Spinal cord (tissue), 10 donors: Measurements from ENCODE around the gene PDE3A. TPM values are rescaled to one million over a fixed set of nuclear protein-coding genes. Genes with fewer than 3 reads are reported as not detected.

ENCODE experiments used
- DNase-seq, 6 donors: peaks; one replicate each; pipeline versions ENCODE4 v3.0.0 to v3.0.0-alpha.2; 2013 to 2015; ENCODE audit warnings: low spot score in 6 of 6, low read depth in 4 of 6
- H3K27ac ChIP-seq: one replicate; pipeline ENCODE4 v1.5.1; 2013; ENCODE audit warnings: low read depth, low read length, control low read depth
- H3K27me3 ChIP-seq: one replicate; pipeline ENCODE4 v1.6.1; 2013; ENCODE audit warnings: low read length; ENCODE audit not compliant: control insufficient read depth, insufficient read depth
- H3K36me3 ChIP-seq: one replicate; pipeline ENCODE4 v1.6.1; 2013; ENCODE audit warnings: low read length; ENCODE audit not compliant: control insufficient read depth, insufficient read depth
- H3K4me1 ChIP-seq: one replicate; pipeline ENCODE4 v1.6.1; 2013; ENCODE audit warnings: low read length; ENCODE audit not compliant: control insufficient read depth, insufficient read depth
- H3K4me3 ChIP-seq: one replicate; pipeline ENCODE4 v1.5.1; 2013; ENCODE audit warnings: low read depth, low read length, control low read depth
- H3K9me3 ChIP-seq: one replicate; pipeline ENCODE4 v1.6.1; 2013; ENCODE audit warnings: low read length; ENCODE audit not compliant: control insufficient read depth, insufficient read depth
- WGBS: methylation state at CpG from one replicate; pipeline ENCODE4 v1.1.5; 2013; ENCODE audit warnings: missing lambda C conversion rate; ENCODE audit not compliant: insufficient coverage; 5-methylcytosine and 5-hydroxymethylcytosine counted together
- polyA plus RNA-seq, 2 donors: library from polyadenylated mRNA; unstranded; fragments of 120-200 nt; gene quantifications; one replicate each; pipeline ENCODE4 v1.2.1, GENCODE V29; 2013; ENCODE audit not compliant: insufficient read length in 2 of 2
- total RNA-seq, 2 donors: library from RNA; depleted of rRNA in 1 of 2; stranded (reverse); fragments of 120-200 nt in 1 of 2; fragments of >200 nt in 1 of 2; gene quantifications; one replicate each; pipeline versions ENCODE4 v1.2.3 to v1.2.4, GENCODE V29; 2013 to 2014
- donor health status: healthy.

PDE3A gene
- total and polyA plus RNA-seq, 4 donors, result 8.1 to 29.9 (median 14.0) TPM

DNA sequence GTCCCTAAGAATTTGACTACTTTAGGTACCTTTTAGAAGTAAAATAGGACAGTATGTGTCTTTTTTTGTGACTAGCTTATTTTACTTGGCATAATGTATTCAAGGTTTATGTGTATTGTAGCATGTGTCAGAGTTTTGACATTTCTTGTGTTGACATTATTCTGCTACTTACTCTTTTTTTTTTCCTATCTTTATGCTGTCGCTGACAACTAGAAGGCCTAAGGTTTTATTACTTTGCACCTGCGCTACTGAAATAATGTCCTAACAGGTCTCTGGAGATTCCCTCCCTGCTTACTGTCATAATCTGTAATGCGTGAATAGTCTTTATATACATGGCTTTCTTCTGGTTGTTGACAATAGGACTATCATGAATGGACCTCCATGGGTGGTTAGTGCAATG is 43.0 kb downstream of the PDE3A start:
- no peak for DNase-seq
- no peak overlapping the region for H3K4me3 ChIP-seq
- 80% methylated on average over 1 of the region's 3 CpGs for WGBS

DNA sequence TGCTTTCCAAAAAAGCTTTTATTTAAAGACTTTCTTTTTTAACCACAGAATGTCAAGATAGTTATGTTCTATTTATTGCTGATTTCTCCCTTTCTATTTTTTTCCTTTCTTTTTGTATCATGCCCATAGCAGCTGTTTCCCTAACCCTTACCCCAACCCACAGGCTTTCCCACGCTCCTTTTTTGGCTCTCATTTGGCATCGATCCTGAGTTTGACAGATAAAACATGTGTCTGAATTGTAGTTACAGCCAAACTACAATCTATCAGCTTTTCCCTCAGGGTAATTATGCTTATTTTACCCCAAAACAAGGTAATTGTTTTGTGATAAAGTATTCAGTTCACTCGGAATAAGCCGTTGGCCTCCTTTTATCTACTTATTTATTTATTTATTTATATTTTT is 46.7 kb downstream of the PDE3A start:
- peak in 3 of 6 donors; percentile 17 to 76 (median 73) for DNase-seq
- WGBS, result no CpG with 5 or more reads among the region's 4 CpGs
- Histone ChIP-seq H3K36me3 (no peaks in the 10 kb centered on the region), H3K27ac (no peak overlapping the region), H3K4me1 (no peaks in the 10 kb centered on the region), H3K27me3 (no peaks in the 10 kb centered on the region), H3K9me3 (no peaks in the 10 kb centered on the region), H3K4me3 (no peak overlapping the region)

More for the DNA sequence above, 43.0 kb downstream of the PDE3A start:
- H3K4me1 ChIP-seq, result no peaks in the 10 kb centered on the region
- H3K9me3 ChIP-seq, result no peaks in the 10 kb centered on the region
- H3K27me3 ChIP-seq, result no peaks in the 10 kb centered on the region
- H3K27ac ChIP-seq, result no peak overlapping the region
- no peaks in the 10 kb centered on the region for H3K36me3 ChIP-seq

DNA sequence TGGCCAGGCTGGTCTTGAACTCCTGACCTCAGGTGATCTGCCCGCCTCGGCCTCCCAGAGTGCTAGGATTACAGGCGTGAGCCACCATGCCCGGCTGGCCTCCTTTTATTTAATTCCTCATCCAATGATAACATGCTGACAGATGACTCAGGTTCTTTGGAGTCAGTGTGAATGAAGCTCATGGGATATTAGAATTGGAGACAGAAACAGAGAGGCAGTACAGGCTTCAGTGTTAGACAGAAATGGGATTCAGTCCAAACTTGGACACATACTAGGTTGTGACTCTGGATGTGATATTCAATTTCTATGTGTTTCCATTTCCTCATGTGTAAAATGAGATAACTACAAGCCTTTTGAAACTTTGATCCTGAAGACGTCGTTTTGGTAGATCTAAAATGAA is 47.3 kb downstream of the PDE3A start:
- Histone ChIP-seq H3K4me1 (no peaks in the 10 kb centered on the region), H3K4me3 (no peak overlapping the region), H3K27ac (no peak overlapping the region), H3K9me3 (no peaks in the 10 kb centered on the region), H3K36me3 (no peaks in the 10 kb centered on the region), H3K27me3 (no peaks in the 10 kb centered on the region)
- no peak for DNase-seq
- no CpG with 5 or more reads among the region's 6 CpGs for WGBS

DNA sequence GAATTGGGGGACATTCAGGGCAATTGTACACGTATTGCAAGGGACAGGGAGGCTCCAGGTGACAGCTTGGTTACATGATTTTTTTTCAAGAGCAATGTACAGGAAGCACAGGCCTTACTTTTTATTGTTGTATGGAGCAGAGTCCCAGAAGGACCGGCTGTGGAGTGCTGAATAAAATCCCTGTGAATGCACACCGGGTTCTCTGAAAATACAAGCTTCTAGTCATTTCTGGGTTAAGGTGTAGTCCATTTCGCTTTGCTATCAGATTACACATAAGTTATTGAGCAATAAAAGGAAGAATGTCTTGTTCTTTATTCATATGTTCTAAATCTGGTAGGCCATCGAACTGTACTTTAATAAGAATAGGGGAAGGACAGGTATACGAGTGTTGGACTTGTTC is 52.2 kb downstream of the PDE3A start:
- H3K27me3 ChIP-seq, result no peaks in the 10 kb centered on the region
- H3K9me3 ChIP-seq, result no peaks in the 10 kb centered on the region
- no peaks in the 10 kb centered on the region for H3K36me3 ChIP-seq
- H3K27ac ChIP-seq, result no peak overlapping the region
- 65% methylated on average over 3 of the region's 6 CpGs for WGBS
- no peak for DNase-seq
- no peak overlapping the region for H3K4me3 ChIP-seq
- H3K4me1 ChIP-seq, result no peaks in the 10 kb centered on the region

DNA sequence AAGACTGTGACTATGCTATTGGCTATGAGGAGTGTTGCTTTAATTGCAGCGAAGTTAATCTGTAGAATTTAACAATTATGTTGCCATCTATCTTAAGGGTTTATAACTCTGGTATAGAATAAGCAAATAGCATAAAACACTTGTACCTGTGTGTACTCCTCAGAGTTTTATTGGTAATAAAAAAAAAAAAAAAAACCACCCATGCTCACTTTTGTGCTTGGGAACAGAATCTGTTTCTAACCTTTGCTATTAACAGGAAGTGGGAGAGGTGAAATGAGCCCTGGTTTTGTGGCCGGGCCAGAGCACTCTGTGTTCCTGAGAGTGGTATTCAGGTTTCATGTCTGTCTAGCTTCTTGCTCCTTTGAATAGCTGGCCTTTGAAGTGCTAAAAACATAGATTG is 53.1 kb downstream of the PDE3A start:
- no peak for DNase-seq
- H3K27ac ChIP-seq, result no peak overlapping the region
- no peak overlapping the region for H3K4me3 ChIP-seq
- WGBS, result 91% methylated on average over 1 of the region's 2 CpGs
- H3K27me3 ChIP-seq, result no peaks in the 10 kb centered on the region
- no peaks in the 10 kb centered on the region for H3K36me3 ChIP-seq
- H3K4me1 ChIP-seq, result no peaks in the 10 kb centered on the region
- H3K9me3 ChIP-seq, result no peaks in the 10 kb centered on the region

DNA sequence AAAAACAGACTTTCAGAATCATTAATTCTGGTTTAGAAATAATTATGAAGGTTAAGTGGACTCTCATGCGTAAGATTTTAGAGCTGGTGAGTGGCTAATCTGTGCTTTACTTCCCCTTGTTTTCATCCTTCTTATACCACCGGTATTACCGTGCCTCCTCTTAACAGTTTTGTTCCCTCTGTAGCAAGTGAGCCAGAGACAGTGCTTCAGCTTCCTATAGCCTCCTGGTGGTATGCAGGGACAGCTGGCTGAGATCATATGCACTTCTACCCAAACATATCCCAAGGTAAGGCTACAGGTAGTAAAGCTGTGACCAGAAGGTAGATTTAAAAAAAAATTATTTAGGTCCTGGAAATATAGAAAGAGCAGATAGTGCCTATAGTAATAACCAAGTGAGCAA is 55.2 kb downstream of the PDE3A start:
- Histone ChIP-seq H3K27ac (no peak overlapping the region), H3K4me3 (no peak overlapping the region), H3K9me3 (no peaks in the 10 kb centered on the region), H3K4me1 (no peaks in the 10 kb centered on the region), H3K27me3 (no peaks in the 10 kb centered on the region), H3K36me3 (no peaks in the 10 kb centered on the region)
- no peak for DNase-seq
- no CpG with 5 or more reads among the region's 3 CpGs for whole genome bisulfite sequencing

DNA sequence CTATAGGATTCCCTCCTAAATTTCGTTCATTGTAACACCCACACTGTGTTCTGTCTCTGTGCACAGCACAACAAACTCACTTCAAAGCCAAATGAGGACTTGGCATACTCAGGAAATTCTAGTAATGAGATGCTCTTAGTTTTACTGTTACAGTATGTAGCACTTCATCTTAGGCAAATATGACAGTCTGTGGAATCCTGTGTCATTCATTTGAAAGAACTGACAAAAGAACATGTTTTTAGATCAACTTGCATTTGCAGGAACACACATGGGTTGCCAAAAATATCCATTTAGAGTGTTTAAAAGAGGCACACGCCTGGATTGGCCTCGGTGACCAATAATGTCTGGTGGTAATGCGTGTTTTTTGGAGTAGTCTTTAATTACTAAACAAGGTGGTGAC is 56.5 kb downstream of the PDE3A start:
- no CpG with 5 or more reads among the region's 4 CpGs for WGBS
- Histone ChIP-seq H3K4me1 (no peaks in the 10 kb centered on the region), H3K9me3 (no peaks in the 10 kb centered on the region), H3K4me3 (no peak overlapping the region), H3K27ac (no peak overlapping the region), H3K36me3 (no peaks in the 10 kb centered on the region), H3K27me3 (no peaks in the 10 kb centered on the region)
- peak in 1 of 6 donors; percentile 64 for DNase-seq

DNA sequence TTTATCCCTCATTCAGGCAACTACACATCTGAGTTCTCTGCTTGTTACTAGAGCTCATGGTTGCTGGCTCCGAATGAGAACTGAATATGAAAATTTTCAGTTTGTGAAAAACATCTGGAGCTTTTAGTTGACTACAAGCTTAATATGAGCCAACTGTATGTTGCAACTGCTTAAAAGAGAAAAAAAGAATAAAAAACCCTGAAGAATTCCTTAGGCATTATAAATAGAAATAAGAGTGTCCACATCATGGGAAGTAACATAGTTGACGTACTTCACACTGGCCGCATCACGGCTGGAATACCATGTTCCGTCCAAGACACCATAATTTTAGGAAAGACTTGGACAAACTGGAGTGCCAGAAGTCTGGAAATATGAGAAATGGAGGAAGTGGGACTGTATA is 57.9 kb downstream of the PDE3A start:
- Histone ChIP-seq H3K4me3 (no peak overlapping the region), H3K27me3 (no peaks in the 10 kb centered on the region), H3K36me3 (no peaks in the 10 kb centered on the region), H3K4me1 (no peaks in the 10 kb centered on the region), H3K9me3 (no peaks in the 10 kb centered on the region), H3K27ac (no peak overlapping the region)
- DNase-seq, result no peak
- 92% methylated on average over 4 of the region's 5 CpGs for WGBS

DNA sequence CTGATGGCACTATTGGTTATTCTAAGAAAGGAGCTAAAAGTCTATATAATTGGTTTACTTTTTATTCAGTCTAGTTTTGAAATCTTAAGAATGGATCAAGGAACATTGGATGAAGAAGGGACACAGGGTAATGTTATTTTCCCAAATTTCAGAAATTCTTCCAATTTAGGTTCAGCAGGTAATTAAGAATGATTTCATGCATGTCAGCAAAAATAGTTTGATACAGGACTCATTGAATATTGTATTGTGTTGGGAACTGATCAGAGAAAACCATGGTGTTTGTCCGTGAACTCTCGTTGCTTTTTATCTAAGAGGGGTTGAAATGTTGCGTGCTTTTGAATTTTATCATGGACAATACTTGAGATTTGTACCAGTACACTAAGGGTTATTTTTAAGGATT is 58.6 kb downstream of the PDE3A start:
- Histone ChIP-seq H3K4me3 (no peak overlapping the region), H3K27me3 (no peaks in the 10 kb centered on the region), H3K36me3 (no peaks in the 10 kb centered on the region), H3K9me3 (no peaks in the 10 kb centered on the region), H3K4me1 (no peaks in the 10 kb centered on the region), H3K27ac (no peak overlapping the region)
- no peak for DNase-seq
- WGBS, result 100% methylated on average over 3 of the region's 3 CpGs

DNA sequence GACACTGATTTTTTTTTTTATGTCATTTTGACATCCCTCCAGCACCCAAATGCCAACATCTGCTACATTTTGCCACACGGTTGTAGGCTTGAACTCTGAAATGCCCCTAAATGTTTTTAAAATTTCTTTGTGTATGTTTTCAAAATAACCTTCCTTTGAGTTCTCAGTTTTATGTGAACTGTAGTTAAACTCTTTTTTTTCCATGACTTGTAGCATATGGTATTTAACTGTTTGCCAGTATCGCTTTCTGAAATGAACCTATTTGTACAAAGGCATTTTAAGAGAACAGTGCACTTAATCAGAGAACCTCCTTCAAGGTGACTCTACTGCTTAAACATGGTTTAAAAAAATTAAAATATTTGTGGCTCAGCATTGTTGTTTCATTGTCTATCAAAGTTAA is 61.5 kb downstream of the PDE3A start:
- Histone ChIP-seq H3K9me3 (no peaks in the 10 kb centered on the region), H3K36me3 (no peaks in the 10 kb centered on the region), H3K27me3 (no peaks in the 10 kb centered on the region), H3K4me1 (no peaks in the 10 kb centered on the region), H3K4me3 (no peak overlapping the region), H3K27ac (no peak overlapping the region)
- no CpG with 5 or more reads among the region's 2 CpGs for WGBS
- no peak for DNase-seq
